Hypothalamus (tissue), 51 donors: ENCODE data around the gene ARSG.
"Not testable (repeated sequence)": the region's sequence is repeated elsewhere in the genome, so short reads cannot be mapped to it uniquely, and the experiment has no call there.

Experiments used
- DNase-seq, 51 donors: peaks; one replicate each; lab custom pipeline; 2025; lab: John Stamatoyannopoulos, UW

The ARSG gene

DNA sequence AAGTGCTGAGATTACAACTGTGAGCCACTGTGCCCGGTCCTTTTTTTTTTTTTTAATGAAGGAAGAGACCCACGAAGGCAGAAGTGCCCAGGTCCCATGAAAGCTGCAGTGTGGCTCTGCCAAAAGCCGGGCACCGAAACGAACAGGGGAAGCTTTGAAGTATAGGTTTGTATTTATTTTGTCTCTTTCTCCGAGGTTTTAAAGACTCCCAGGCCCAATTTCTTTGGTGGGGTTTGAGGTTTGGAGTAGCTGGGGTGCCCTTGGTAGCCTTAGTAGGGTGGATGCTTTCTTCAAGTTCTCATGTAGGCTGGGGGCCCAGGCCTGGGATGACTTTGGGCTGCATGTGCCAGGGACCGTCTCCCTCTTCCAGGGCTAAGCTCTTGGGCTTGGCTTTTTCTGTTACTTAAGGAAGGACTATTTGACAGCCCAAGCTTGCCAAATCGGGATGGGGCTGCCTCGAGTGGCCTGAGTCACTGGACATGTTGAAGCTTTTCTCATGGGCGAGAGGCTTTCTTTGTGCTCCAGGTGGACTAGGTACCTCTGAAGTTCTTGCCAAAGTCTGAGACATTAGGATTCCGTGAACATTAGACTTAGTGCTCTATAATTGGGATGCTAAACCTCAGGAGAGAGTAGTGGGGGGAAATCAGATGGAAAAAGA, 99.7 kb downstream of the ARSG start:
- no peak for DNase-seq

DNA sequence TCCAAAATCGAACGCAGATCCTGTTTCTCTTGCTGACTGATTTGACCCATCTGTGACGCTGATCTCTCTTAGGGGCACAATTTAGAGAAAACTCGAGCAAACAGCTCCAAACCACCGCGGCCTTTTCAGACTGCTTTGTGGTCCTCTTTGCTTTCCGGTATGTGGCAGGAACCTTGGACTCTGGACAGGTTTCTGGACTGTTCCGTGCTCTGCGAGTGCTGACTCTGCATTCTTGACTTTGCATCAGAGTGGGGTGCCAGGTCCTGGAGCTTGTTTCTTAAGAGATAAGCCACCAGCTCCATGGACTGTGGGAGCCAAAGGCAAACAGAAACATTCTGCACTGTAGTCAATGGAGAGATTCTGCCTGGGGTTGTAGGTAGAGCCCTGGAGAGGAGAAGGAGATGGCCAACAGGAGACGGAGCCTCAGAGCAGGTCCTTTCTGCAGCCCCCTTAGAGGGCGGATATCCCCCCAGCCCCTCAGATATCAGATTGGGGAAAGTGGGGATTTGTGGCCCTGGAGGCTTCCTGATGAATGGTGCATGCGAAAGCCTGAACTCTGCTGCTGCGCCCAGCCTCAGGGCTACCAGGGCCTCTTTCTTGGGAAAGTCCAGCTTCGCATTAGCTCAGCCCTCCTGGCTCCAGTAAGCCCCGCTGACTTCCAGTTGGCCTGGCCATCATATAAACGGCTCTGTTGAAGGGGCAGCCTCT, 100.4 kb downstream of the ARSG start:
- DNase-seq: no peak

DNA sequence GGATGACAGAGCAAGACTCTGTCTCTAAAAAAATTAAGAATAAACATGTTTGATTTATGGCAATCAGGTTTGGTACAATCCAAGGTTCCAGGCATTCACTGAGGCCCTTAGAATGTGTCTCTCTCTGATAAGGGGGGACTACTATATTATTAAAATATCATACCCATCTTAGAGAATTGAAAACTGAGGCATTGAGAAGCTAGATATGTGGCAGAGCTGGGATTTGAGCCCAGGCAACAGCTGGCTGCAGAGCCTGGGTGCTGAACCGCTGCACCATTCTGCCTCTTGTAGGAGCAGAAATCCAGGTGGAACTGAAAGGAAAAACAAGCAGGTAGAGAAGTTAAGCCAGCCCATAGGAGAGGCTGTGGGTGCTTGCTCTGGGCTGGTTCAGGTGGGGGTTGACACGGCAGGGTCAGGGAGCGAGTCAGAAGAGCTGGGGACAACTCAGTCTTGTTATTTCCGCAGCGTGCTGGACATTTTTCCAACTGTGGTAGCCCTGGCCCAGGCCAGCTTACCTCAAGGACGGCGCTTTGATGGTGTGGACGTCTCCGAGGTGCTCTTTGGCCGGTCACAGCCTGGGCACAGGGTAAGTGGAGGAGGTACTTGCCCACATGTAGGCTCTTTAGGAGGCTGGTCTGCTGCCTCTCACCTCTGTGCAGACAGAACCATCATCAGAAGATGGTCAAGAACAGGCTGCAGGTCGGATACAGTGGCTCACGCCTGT, 103.5 kb downstream of the ARSG start:
- no peak for DNase-seq

- no peak for DNase-seq
Measured at GRCh38 chr17:68396226-68397107, 105.2 kb downstream of the ARSG start.

- no peak for DNase-seq
Measured at GRCh38 chr17:68397108-68397536, 105.8 kb downstream of the ARSG start.

DNA sequence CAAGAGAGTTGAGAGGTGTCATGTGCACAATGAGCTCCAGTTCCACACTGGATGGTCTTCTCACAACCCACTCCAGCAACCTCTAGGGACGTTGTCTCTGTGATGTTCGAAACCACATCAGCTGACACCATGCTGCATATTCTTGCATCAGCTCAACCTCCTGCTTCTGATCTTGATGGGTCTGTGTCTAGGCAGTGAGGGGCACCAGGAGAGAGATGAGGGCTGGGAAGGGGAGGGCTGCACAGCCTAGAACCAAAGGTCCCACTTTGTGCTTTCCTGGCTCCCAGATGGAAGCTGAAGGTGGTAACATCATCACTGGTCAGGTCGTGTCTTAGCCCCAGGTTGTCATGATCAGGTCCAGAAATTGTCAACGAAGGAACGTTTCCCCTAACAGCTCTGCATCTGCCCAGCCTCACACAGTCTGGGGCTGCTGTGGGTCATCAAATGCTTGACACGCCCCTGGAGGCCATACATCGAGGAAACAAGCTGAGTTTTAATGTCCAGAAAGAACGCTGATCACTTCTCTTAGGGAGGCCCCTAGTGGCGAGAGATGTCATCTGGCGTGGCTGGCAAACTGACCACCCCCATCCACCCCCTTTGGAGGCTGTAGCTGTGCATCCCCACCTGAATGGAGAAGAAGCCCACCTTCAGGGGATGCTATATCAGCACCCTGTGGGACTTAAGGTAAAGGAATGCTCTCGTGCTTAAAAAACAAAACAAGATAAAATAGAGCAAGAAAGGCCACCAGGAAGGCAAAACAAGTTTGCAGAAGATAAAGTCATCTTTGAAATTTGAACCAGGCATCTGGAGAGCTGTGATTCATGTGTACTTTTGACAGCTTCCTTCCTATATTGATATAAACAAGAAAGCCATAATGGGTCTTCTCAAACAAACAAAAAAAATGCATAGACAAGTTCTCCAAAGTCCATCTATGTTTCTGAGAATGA, 107.7 kb downstream of the ARSG start:
- DNase-seq: peak in 10 of 51 donors; percentile 4 to 35 (median 10)

DNA sequence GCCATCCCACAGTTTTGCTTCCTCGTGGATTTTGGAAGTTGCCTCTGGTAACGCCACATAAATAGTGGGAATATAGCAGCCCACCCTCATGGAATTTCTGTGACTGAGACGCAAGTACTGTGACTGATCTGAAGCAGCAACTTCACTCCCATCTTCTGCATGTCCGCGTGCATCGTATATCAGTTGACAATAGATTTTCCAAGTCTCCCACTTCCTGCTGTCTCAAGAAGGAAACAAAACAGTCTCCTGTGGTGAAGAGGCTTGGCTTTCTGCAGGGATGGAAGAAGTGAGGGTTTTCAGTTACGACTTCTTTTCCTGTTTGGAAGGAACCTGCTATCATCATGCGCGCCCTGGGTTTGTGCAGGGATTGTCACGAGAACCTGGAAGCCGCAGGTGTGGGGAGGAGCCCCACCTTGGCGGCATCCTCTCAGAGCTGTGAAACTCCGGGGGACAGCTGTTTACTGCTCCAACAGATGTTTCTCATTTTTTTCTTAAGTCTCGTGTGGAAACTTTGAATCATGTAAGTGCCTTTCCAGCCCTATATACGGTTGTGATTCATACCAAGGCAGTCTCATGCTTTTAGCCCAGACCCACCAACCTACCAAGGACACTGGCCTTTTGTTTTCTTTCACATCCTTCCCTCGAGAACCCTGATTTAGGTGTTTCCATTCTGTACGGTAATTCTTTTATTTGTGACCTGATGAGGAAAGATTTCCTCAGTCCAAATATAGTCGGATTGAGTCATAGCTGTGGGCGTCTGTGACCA, 108.5 kb downstream of the ARSG start:
- no peak for DNase-seq

GRCh38 chr17:68400404-68400735, 109.1 kb downstream of the ARSG start:
- no peak for DNase-seq

GRCh38 chr17:68401288-68401687, 110.0 kb downstream of the ARSG start:
- no peak for DNase-seq

DNA sequence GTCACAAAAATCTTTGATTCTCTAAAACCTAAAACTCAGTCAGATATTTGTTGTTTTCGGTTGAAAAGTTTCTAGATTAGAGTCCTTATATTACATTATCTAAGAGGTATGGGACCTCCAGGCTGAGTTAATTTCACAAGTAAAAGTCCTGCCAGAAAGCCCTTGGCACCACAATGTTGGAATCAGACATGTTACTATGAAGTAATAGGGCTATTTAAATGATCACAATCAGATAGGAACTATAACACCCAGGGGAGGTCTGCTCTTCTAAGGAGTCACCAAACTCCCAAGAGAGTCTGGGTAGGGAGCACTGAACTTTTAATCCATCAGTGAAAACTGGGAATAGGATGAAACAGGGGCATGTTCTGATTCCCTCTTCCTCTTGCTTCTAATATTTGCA, 111.8 kb downstream of the ARSG start:
- DNase-seq: no peak

DNA sequence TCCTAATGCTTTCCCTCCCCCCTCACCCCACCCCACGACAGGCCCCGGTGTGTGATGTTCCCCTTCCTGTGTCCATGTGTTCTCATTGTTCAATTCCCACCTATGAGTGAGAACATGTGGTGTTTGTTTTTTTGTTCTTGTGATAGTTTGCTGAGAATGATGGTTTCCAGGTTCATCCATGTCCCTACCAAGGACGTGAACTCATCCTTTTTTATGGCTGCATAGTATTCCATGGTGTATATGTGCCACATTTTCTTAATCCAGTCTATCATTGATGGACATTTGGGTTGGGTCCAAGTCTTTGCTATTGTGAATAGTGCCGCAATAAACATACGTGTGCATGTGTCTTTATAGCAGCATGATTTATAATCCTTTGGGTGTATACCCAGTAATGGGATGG, 112.5 kb downstream of the ARSG start:
- DNase-seq: not testable (repeated sequence)

DNA sequence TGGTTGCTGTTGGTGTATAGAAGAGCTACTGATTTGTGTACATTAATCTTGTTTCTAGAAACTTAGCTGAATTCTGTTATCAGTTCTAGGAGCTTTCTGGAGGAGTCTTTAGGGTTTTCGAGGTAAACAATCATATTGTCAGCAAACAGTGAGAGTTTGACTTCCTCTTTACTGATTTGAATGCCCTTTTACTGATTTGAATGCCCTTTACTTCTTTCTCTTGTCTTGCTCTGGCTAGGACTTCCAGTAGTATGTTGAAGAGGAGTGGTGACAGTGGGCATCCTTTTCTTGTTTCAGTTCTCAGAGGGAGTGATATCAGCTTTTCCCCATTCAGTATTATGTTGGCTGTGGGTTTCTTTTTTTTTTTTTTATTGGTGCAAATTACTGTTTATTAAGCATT, 116.4 kb downstream of the ARSG start:
- DNase-seq: not testable (repeated sequence)

DNA sequence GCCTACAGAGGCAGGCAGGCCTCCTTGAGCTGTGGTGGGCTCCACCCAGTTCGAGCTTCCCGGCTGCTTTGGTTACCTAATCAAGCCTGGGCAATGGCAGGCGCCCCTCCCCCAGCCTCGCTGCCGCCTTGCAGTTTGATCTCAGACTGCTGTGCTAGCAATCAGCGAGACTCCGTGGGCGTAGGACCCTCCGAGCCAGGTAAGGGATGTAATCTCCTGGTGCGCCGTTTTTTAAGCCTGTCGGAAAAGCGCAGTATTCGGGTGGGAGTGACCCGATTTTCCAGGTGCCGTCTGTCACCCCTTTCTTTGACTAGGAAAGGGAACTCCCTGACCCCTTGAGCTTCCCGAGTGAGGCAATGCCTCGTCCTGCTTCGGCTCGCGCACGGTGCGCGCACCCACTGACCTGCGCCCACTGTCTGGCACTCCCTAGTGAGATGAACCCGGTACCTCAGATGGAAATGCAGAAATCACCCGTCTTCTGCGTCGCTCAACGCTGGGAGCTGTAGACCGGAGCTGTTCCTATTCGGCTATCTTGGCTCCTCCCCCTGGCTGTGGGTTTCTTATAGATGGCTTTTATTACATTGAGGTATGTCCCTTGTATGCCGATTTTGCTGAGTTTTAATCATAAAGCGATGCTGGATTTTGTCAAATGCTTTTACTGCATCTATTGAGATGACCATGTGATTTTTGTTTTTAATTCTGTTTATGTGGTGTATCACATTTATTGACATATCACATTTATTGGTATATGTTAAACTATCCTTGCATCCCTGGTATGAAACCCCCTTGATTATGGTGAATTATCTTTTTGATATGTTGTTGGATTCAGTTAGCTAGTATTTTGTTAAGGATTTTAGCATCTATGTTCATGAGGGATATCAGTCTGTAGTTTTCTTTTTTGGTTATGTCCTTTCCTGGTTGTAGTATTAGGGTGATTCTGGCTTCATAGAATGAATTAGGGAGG, 122.6 kb downstream of the ARSG start:
- DNase-seq: not testable (repeated sequence)

GRCh38 chr17:68414901-68415300, 123.6 kb downstream of the ARSG start:
- not testable (repeated sequence) for DNase-seq

DNA sequence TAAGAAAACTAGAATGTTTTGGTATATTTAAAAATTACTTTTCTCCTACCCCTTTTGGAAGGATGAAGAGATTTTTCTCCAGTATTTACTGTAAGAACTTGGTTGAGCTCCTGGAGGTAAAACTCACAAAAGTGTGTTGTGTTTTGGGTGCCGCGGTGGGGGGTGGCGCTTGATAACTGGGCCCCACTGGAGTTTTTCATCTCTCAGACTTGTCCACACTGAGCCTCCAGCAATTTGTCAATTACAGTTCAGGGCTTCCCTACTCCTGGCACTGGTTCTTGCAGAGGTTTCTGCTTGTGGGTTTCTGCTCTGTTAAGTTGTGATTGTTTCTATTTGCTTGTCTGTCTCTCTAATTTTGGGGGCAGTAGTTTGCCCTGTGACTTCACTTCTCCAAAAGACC, 126.0 kb downstream of the ARSG start:
- no peak for DNase-seq

DNA sequence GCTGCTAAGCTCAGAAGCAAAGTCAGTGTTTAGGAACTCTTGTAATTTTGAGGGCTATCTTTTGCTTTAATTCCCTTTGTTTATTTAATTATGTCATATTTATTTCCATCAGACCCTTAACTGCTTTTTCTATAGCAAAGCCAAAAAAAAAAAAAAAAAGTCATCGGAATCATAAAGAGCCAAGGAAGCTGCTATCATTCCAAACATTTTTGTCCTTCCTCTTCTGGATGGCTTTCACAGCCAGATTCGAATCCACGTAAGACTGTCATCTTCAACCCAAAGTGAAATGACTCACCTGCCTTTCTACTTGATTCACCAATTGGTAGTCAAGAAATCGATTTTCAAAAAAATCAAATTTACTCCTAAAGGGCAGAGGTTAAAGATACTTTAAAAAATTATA, 127.6 kb downstream of the ARSG start:
- DNase-seq: no peak

DNA sequence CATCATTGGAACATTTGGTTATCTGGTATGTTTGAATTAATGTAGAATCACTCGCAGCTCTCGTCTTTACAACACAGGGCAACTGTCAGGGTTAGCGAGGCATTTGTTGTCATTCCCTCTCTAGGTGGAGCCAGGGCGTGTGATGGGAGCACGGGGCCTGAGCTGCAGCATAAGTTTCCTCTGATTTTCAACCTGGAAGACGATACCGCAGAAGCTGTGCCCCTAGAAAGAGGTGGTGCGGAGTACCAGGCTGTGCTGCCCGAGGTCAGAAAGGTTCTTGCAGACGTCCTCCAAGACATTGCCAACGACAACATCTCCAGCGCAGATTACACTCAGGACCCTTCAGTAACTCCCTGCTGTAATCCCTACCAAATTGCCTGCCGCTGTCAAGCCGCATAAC, 128.8 kb downstream of the ARSG start:
- no peak for DNase-seq

GRCh38 chr17:68421486-68421885, 130.2 kb downstream of the ARSG start:
- DNase-seq: no peak
